Lower leg skin (tissue), 4 donors: ENCODE data around the gene NCMAP. TPM values are rescaled to one million over a fixed set of nuclear protein-coding genes. Genes with fewer than 3 reads are reported as not detected.
"Not testable (repeated sequence)": the region's sequence is repeated elsewhere in the genome, so short reads cannot be mapped to it uniquely, and the experiment has no call there.

Source experiments
- DNase-seq, 2 donors: peaks; one replicate each; pipeline ENCODE4 v3.0.0-alpha.2; 2019; ENCODE audit warnings: low spot score in 2 of 2
- H3K4me3 ChIP-seq: fragments of 200-600 bp; sonication (generic); 2 replicates; pipeline ENCODE4 v1.5.1; 2017; ENCODE audit warnings: mild to moderate bottlenecking, low read depth; ENCODE audit not compliant: poor library complexity, severe bottlenecking
- POLR2A ChIP-seq, 2 donors: fragments of 450-650 bp; IDR thresholded peaks; one replicate each; pipeline ENCODE4 v1.6.1; 2016 to 2017; ENCODE audit warnings: antibody characterized with exemption in 2 of 2, mild to moderate bottlenecking in 1 of 2, moderate library complexity in 1 of 2
- WGBS, 2 donors: methylation state at CpG; one replicate each; pipeline ENCODE4 v1.1.5; 2018; 5-methylcytosine and 5-hydroxymethylcytosine counted together
- intact Hi-C: fragments of 100-400 bp; cut with DNase I; formaldehyde crosslinking; loops from one replicate; pipeline ENCODE4 v1.15.0; 2023; ENCODE audit warnings: low total_unique reads
- total RNA-seq, 4 donors: library from RNA; depleted of rRNA; stranded (reverse); fragments of >200 nt; gene quantifications; one replicate each; pipeline ENCODE4 v1.1.0, GENCODE V29; 2016
- TF ChIP-seq, protein P1 (sequence below), 3 donors: fragments of 450-650 bp; IDR thresholded peaks; one replicate each; pipeline ENCODE4 v1.5.1; 2016; ENCODE audit warnings: antibody characterized with exemption in 3 of 3, mild to moderate bottlenecking in 3 of 3, moderate library complexity in 2 of 3

The NCMAP gene
- total RNA-seq, 4 donors from 2014 or later, result 0.21 to 1.3 (median 0.60) TPM

- intact Hi-C loops, result no loop called here
- H3K4me3 ChIP-seq, result no peak overlapping the region
- WGBS, 2 donors, result 70 to 81% methylated on average over 5 of the region's 5 CpGs
- TF ChIP-seq, protein P1, sequence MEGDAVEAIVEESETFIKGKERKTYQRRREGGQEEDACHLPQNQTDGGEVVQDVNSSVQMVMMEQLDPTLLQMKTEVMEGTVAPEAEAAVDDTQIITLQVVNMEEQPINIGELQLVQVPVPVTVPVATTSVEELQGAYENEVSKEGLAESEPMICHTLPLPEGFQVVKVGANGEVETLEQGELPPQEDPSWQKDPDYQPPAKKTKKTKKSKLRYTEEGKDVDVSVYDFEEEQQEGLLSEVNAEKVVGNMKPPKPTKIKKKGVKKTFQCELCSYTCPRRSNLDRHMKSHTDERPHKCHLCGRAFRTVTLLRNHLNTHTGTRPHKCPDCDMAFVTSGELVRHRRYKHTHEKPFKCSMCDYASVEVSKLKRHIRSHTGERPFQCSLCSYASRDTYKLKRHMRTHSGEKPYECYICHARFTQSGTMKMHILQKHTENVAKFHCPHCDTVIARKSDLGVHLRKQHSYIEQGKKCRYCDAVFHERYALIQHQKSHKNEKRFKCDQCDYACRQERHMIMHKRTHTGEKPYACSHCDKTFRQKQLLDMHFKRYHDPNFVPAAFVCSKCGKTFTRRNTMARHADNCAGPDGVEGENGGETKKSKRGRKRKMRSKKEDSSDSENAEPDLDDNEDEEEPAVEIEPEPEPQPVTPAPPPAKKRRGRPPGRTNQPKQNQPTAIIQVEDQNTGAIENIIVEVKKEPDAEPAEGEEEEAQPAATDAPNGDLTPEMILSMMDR (IDR thresholded peaks at IDR 0.05), result no peak
- no peak for DNase-seq
Measured at GRCh38 chr1:24547195-24547594, 8.7 kb upstream of the NCMAP start.

GRCh38 chr1:24548070-24548469 is 7.8 kb upstream of the NCMAP start:
- intact Hi-C loops, result no loop called here
- no peak for DNase-seq
- H3K4me3 ChIP-seq, result no peak overlapping the region
- no peak for TF ChIP-seq POLR2A (IDR thresholded peaks at IDR 0.05)
- TF ChIP-seq, protein P1 (IDR thresholded peaks at IDR 0.05), result no peak
- WGBS, 2 donors, result 67 to 77% methylated on average over 3 of the region's 3 CpGs

DNA sequence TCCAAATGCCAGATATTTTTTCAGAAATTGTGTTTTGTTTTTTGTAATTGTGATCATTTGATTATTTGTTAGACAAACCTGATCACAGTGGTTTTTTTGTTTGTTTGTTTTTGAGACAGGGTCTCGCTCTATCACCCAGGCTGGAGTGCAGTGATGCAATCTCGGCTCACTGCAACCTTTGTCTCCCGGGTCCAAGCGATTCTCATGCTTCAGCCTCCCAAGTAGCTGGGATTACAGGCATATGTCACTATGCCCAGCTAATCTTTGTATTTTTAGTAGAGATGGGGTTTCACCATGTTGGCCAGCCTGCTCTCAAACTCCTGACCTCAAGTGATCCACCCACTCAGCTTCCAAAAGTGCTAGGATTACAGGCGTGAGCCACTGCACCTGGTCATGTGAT is 6.7 kb upstream of the NCMAP start:
- 66 to 81% methylated on average over 5 of the region's 5 CpGs for WGBS, 2 donors
- peak in 1 of 2 donors; percentile 48 for DNase-seq
- H3K4me3 ChIP-seq, intact Hi-C loops: not testable (repeated sequence)

GRCh38 chr1:24551290-24551959 is 4.5 kb upstream of the NCMAP start:
- H3K4me3 ChIP-seq, result no peak overlapping the region
- TF ChIP-seq, protein P1 (IDR thresholded peaks at IDR 0.05), result no peak
- no peak for TF ChIP-seq POLR2A (IDR thresholded peaks at IDR 0.05)
- peak in 1 of 2 donors; percentile 37 for DNase-seq
- intact Hi-C loops, result no loop called here
- 50 to 56% methylated on average over 13 of the region's 13 CpGs for WGBS, 2 donors

DNA sequence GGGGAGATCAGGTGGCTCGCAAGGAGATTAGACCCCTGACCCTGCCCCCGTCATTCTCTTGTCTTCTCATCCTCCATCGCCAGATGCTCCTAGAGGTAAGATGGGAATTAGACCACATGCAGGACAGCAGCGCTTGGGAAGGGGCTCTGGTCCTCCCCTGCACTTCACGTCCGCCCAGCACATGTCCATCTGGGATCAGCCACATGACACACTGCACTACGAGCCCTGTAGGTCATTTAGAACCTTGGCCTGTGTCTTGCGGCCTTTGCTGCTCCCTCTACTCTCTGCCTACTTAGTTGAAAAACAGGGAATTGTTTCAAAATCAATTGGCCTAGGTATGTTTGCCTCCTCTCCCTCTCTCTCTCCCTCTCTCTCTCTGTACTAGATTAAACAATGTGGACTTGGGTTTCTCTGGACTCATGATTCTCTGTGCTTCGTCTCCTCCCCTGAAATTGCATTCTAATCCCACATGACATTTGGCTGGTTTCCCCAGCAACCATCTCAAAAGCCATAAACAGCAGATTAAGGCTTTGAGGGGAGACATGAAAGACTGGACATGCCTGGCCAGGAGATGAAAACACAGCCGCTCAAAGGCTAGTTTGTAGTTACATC is 3.8 kb upstream of the NCMAP start:
- intact Hi-C loops, result no loop called here
- no peak overlapping the region for H3K4me3 ChIP-seq
- DNase-seq, result peak in 1 of 2 donors; percentile 82
- WGBS, 2 donors, result 69 to 74% methylated on average over 10 of the region's 10 CpGs
- TF ChIP-seq, protein P1 (IDR thresholded peaks at IDR 0.05), result no peak
- TF ChIP-seq POLR2A (IDR thresholded peaks at IDR 0.05), result no peak

- intact Hi-C loops, result no loop called here
- no peak overlapping the region for H3K4me3 ChIP-seq
- WGBS, 2 donors, result 74 to 77% methylated on average over 3 of the region's 3 CpGs
- TF ChIP-seq, protein P1 (IDR thresholded peaks at IDR 0.05), result no peak
- no peak for TF ChIP-seq POLR2A (IDR thresholded peaks at IDR 0.05)
- peak in 1 of 2 donors; percentile 71 for DNase-seq
Measured at GRCh38 chr1:24553931-24554330, 2.0 kb upstream of the NCMAP start.
